Measurements from ENCODE around the gene LENEP.

Gene LENEP, protein sequence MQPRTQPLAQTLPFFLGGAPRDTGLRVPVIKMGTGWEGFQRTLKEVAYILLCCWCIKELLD

DNA sequence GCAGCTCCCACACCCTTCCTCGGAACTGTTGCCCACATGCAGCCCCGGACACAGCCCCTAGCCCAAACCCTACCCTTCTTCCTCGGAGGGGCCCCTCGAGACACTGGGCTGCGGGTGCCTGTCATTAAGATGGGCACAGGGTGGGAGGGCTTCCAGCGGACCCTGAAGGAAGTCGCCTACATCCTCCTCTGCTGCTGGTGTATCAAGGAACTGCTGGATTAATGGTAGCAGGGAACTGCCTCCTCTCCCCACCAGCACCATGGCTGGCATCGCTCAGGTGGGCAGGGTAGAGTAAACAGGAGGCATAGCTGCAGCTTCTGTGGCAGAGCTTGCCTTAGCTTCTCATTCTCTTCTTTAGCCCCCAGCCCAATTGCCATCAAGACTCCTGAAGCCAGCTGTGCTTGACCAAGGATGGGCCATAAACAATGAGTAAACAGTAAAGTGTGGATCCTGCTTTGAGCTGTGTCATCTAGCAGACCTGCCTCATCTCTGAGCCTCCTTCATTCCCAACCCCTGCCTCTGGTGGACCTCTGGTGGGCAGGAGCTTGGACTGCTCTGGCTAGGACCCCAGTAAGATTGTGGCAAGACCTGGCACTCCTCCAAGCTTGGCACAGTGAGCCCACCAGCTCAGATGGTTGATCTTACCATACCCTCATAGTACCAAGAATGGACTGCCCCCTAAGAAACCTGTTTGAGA, at the start of gene LENEP:
LENEP (plus strand) TSS at position 15 of the 697 bp plus-strand sequence; CDS start at position 37, 22 bp downstream.
- Histone ChIP-seq H3K4me1 (ENCODE audit: low read length) (peaks cover 9% of the 10 kb centered on the region; the same call in 1 of the 2 replicates), H3K9me3 (replicated peaks; ENCODE audit: insufficient read depth, low read length) (no peaks in the 10 kb centered on the region), H3K4me2 (ENCODE audit: low read depth, low read length) (no peak within 1 kb of the TSS), H3K9me2 (replicated peaks; ENCODE audit: insufficient read depth, low read length) (no peaks in the 10 kb centered on the region), H2AFZ (ENCODE audit: low read length) (no peak within 1 kb of the TSS), H4K20me1 (ENCODE audit: insufficient read depth, low read length) (no peaks in the 10 kb centered on the region), H3K9ac (ENCODE audit: low read length) (no peak within 1 kb of the TSS), H3K27me3 (replicated peaks; ENCODE audit: insufficient read depth, low read length) (no peaks in the 10 kb centered on the region), H3K79me2 (ENCODE audit: low read length) (peaks cover 16% of the 10 kb centered on the region), H3K27ac (ENCODE audit: low read length) (peak within 1 kb of the TSS; percentile 8; the same call in 1 of the 2 replicates), H3F3A (ENCODE audit: insufficient read depth, low read length) (peaks cover 35% of the 10 kb centered on the region), H3K4me3 (ENCODE audit: low read length) (no peak within 1 kb of the TSS), H3K36me3 (replicated peaks; ENCODE audit: insufficient read depth, low read length) (peaks cover 5% of the 10 kb centered on the region; the same call in 1 of the 2 replicates)
- TF ChIP-seq EZH2phosphoT487 (IDR thresholded peaks at IDR 0.05; ENCODE audit: low read length): no peak
- no peak for TF ChIP-seq EZH2 (optimal IDR thresholded peaks at IDR 0.05; ENCODE audit: low read depth, low read length)
- TF ChIP-seq, protein P1, sequence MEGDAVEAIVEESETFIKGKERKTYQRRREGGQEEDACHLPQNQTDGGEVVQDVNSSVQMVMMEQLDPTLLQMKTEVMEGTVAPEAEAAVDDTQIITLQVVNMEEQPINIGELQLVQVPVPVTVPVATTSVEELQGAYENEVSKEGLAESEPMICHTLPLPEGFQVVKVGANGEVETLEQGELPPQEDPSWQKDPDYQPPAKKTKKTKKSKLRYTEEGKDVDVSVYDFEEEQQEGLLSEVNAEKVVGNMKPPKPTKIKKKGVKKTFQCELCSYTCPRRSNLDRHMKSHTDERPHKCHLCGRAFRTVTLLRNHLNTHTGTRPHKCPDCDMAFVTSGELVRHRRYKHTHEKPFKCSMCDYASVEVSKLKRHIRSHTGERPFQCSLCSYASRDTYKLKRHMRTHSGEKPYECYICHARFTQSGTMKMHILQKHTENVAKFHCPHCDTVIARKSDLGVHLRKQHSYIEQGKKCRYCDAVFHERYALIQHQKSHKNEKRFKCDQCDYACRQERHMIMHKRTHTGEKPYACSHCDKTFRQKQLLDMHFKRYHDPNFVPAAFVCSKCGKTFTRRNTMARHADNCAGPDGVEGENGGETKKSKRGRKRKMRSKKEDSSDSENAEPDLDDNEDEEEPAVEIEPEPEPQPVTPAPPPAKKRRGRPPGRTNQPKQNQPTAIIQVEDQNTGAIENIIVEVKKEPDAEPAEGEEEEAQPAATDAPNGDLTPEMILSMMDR (IDR thresholded peaks at IDR 0.05; ENCODE audit: low read length): no peak
- no peak for DNase-seq

DNA sequence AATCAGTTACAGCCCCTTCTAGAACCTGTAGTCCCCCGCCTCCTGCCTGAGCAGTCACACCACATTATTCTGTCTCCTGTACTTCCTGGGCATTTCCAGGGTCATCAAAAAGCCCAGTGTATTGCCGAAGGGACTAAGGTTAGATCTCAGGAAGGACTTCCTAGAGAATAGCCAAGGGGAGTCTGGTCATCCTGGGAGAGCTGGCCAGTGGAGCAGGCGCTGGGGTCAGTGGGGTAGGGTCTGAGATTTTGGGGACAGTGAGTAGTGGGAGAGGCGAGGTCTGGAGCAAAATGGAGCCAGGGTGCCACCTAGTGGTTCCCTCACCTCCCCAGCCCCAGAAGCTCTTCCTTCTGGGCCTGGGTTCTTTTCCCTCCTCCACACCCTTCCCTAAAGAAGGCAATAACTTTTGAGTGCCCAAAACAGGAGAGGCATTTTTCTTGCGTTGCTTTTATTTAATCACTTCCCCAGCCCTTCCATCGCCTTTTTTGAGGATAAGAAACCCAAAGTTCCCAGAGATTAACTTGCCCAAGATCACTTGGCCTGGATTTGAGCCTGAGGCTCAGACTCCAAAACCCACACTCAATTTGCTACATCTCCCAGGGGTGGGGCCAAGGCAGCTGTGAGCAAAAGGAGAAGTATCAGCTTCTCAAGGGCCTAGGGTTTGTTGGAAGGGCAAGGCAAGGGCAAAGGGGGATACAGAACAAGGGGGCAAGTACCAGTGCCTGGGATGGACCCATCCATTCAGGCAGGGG, 49.6 kb upstream of the LENEP start:
- DNase-seq: peak; percentile 75
- Histone ChIP-seq H3K4me2 (ENCODE audit: low read depth, low read length) (peak overlapping the region; percentile 87), H4K20me1 (ENCODE audit: insufficient read depth, low read length) (no peaks in the 10 kb centered on the region), H3F3A (ENCODE audit: insufficient read depth, low read length) (peaks cover 82% of the 10 kb centered on the region), H3K79me2 (ENCODE audit: low read length) (peaks cover 61% of the 10 kb centered on the region), H3K9ac (ENCODE audit: low read length) (peak overlapping the region; percentile 89), H3K27ac (ENCODE audit: low read length) (peak overlapping the region; percentile 91), H2AFZ (ENCODE audit: low read length) (no peak overlapping the region), H3K9me3 (replicated peaks; ENCODE audit: insufficient read depth, low read length) (no peaks in the 10 kb centered on the region), H3K4me3 (ENCODE audit: low read length) (peak overlapping the region; percentile 54), H3K27me3 (replicated peaks; ENCODE audit: insufficient read depth, low read length) (no peaks in the 10 kb centered on the region), H3K36me3 (replicated peaks; ENCODE audit: insufficient read depth, low read length) (no peaks in the 10 kb centered on the region), H3K4me1 (ENCODE audit: low read length) (peaks cover 86% of the 10 kb centered on the region), H3K9me2 (replicated peaks; ENCODE audit: insufficient read depth, low read length) (no peaks in the 10 kb centered on the region)
- TF ChIP-seq, protein P1 (IDR thresholded peaks at IDR 0.05; ENCODE audit: low read length): peak; percentile 96
- TF ChIP-seq EZH2 (optimal IDR thresholded peaks at IDR 0.05; ENCODE audit: low read depth, low read length): no peak

DNA sequence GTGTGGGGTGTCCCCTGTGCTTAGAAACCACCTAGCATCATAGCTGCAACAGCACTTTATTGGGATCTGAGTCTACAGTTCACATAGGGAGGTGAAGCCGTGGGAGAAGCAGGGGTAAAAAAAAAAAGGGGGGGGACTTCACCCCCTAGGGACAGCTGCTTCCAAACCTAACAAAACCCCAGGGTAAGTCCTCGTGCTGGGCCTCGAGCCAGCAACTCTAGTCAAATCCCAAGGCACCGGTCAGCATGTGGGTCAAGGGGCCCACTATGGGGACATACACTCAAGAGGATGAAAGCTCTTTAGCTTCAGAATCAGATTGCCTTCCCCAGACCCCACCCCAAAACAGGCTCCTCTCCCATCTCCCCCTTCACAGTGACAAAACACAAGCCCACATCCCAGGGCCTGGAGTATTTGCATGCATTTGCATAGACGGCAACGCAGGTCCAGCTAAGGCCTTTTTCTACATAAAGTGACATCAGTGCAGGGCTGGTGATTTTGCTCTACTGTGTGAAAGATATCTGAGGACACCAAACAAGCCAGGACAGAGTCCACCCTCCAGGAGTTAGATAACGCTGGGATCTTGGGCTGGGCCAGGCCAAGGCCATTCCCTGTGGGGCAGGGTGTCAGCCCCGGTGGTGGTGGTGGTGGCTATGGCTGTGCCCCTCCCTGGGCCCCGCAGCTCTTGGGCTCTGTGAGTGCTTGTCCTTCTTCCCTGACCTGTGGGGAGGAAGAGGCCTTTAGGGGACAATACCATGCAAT, 48.8 kb upstream of the LENEP start:
- Histone ChIP-seq H3K27me3 (replicated peaks; ENCODE audit: insufficient read depth, low read length) (no peaks in the 10 kb centered on the region), H2AFZ (ENCODE audit: low read length) (no peak overlapping the region), H4K20me1 (ENCODE audit: insufficient read depth, low read length) (no peaks in the 10 kb centered on the region), H3K9me3 (replicated peaks; ENCODE audit: insufficient read depth, low read length) (no peaks in the 10 kb centered on the region), H3K4me1 (ENCODE audit: low read length) (peaks cover 82% of the 10 kb centered on the region), H3K79me2 (ENCODE audit: low read length) (peaks cover 65% of the 10 kb centered on the region), H3K9me2 (replicated peaks; ENCODE audit: insufficient read depth, low read length) (no peaks in the 10 kb centered on the region), H3K9ac (ENCODE audit: low read length) (peak overlapping the region; percentile 89), H3F3A (ENCODE audit: insufficient read depth, low read length) (peaks cover 78% of the 10 kb centered on the region), H3K27ac (ENCODE audit: low read length) (peak overlapping the region; percentile 91), H3K4me3 (ENCODE audit: low read length) (peak overlapping the region; percentile 9), H3K4me2 (ENCODE audit: low read depth, low read length) (peak overlapping the region; percentile 87), H3K36me3 (replicated peaks; ENCODE audit: insufficient read depth, low read length) (no peaks in the 10 kb centered on the region)
- peak; percentile 74 for DNase-seq
- TF ChIP-seq EZH2 (optimal IDR thresholded peaks at IDR 0.05; ENCODE audit: low read depth, low read length) (no peak), EZH2phosphoT487 (IDR thresholded peaks at IDR 0.05; ENCODE audit: low read length) (no peak)
- TF ChIP-seq, protein P1 (IDR thresholded peaks at IDR 0.05; ENCODE audit: low read length): no peak
